OCI-LY7 (cell line): Measurements from ENCODE around the gene TACR2. TPM values are rescaled to one million over a fixed set of nuclear protein-coding genes. Genes with fewer than 3 reads are reported as not detected.

ENCODE experiments used
- BruUV-seq: library from RNA; stranded (reverse); fragments of 400-500 nt; replicated peaks from 2 replicates; lab custom pipeline; 2021; lab: Mats Ljungman, UMichigan
- CTCF ChIA-PET: fragments of 300-600 bp; sonication (Branson Sonifier 250); formaldehyde crosslinking; loops from one replicate; lab custom pipeline; 2022; ENCODE audit warnings: antibody characterized with exemption; ENCODE audit not compliant: unreplicated experiment; lab: Charles Lee
- POLR2A ChIA-PET: fragments of 300-600 bp; sonication (Branson Sonifier 250); formaldehyde crosslinking; loops from one replicate; lab custom pipeline; 2022; ENCODE audit warnings: antibody characterized with exemption; lab: Charles Lee
- DNase-seq: peaks from one replicate; pipeline ENCODE4 v3.0.0-alpha.2; 2015; ENCODE audit warnings: low spot score
- H2AFZ ChIP-seq: fragments of 200-600 bp; sonication (generic), shearing (Covaris generic); 2 replicates; pipeline ENCODE4 v1.6.1; 2014; ENCODE audit warnings: mild to moderate bottlenecking, antibody characterized with exemption, low read length, moderate library complexity
- H3K27ac ChIP-seq: fragments of 200-600 bp; sonication (generic); 2 replicates; pipeline ENCODE4 v1.5.1; 2014; ENCODE audit warnings: mixed run types, low read depth, mild to moderate bottlenecking, moderate library complexity, low read length, inconsistent platforms; ENCODE audit not compliant: poor library complexity, severe bottlenecking
- H3K36me3 ChIP-seq: fragments of 200-600 bp; sonication (generic); 2 replicates; pipeline ENCODE4 v1.6.1; 2014; ENCODE audit warnings: mild to moderate bottlenecking, antibody characterized with exemption, low read length, moderate library complexity, mixed read lengths; ENCODE audit not compliant: insufficient read depth
- H3K4me1 ChIP-seq: fragments of 200-600 bp; sonication (generic); 2 replicates; pipeline ENCODE4 v1.5.1; 2014; ENCODE audit warnings: mild to moderate bottlenecking, low read length; ENCODE audit not compliant: insufficient read depth, poor library complexity, severe bottlenecking
- H3K4me2 ChIP-seq: fragments of 200-600 bp; sonication (generic); 2 replicates; pipeline ENCODE4 v1.6.1; 2014; ENCODE audit warnings: mild to moderate bottlenecking, low read length
- H3K4me3 ChIP-seq: fragments of 200-600 bp; sonication (generic); 2 replicates; pipeline ENCODE4 v1.5.1; 2014; ENCODE audit warnings: mild to moderate bottlenecking, low read depth, low read length; ENCODE audit not compliant: poor library complexity, severe bottlenecking
- H3K79me2 ChIP-seq: fragments of 200-600 bp; sonication (generic); 2 replicates; pipeline ENCODE4 v1.6.1; 2016; ENCODE audit warnings: low read depth, mild to moderate bottlenecking, low read length, moderate library complexity, mixed read lengths; ENCODE audit not compliant: insufficient read depth
- H3K9me2 ChIP-seq: fragments of 200-600 bp; sonication (generic); 2 replicates; pipeline ENCODE4 v1.6.1; 2016; ENCODE audit warnings: mild to moderate bottlenecking, low read length, mixed read lengths; ENCODE audit not compliant: insufficient read depth
- H3K9me3 ChIP-seq: fragments of 200-600 bp; sonication (generic); 2 replicates; pipeline ENCODE4 v1.6.1; 2014; ENCODE audit warnings: mild to moderate bottlenecking, mixed run types, low read length, mixed read lengths
- H4K20me1 ChIP-seq: fragments of 200-600 bp; sonication (generic); 2 replicates; pipeline ENCODE4 v1.6.1; 2014; ENCODE audit warnings: mild to moderate bottlenecking, antibody characterized with exemption, low read length, moderate library complexity, mixed read lengths; ENCODE audit not compliant: insufficient read depth
- CTCF ChIP-seq: fragments of 200-600 bp; sonication (generic); conservative IDR thresholded peaks from 2 replicates; pipeline ENCODE4 v1.5.1; 2014; ENCODE audit warnings: mild to moderate bottlenecking, antibody characterized with exemption, low read length, moderate library complexity, mixed read lengths
- EZH2phosphoT487 ChIP-seq: fragments of 200-600 bp; sonication (generic); IDR thresholded peaks from 2 replicates; pipeline ENCODE4 v1.6.1; 2018; ENCODE audit warnings: low read depth, borderline replicate concordance, mild to moderate bottlenecking, mixed run types, antibody characterized with exemption, low read length, moderate library complexity, mixed read lengths
- intact Hi-C: fragments of 100-400 bp; cut with micrococcal nuclease; formaldehyde crosslinking; loops from one replicate; pipeline ENCODE4 v1.10.0; 2022; ENCODE audit not compliant: unreplicated experiment
- total RNA-seq, 2 experiments: library from RNA; depleted of rRNA in 1 of 2; stranded (reverse); fragments of >200 nt in 1 of 2; shearing (Covaris generic) in 1 of 2; gene quantifications; 2 replicates each; pipeline ENCODE4 v1.2.3, GENCODE V29; 2014 to 2022

Gene TACR2
- total RNA-seq, 2 experiments from 2014 or later, result not detected

- Histone ChIP-seq H3K36me3 (no peaks in the 10 kb centered on the region), H3K27ac (no peak overlapping the region), H3K9me3 (no peaks in the 10 kb centered on the region), H2AFZ (no peak overlapping the region), H3K4me2 (no peak overlapping the region), H3K79me2 (no peaks in the 10 kb centered on the region), H4K20me1 (no peaks in the 10 kb centered on the region), H3K4me3 (no peak overlapping the region), H3K9me2 (no peaks in the 10 kb centered on the region), H3K4me1 (peaks cover 3% of the 10 kb centered on the region)
- CTCF ChIA-PET, result no interaction called here
- POLR2A ChIA-PET, result interaction anchor here (0.9 to 1.2 kb wide), 2 partner anchors 9 to 11 kb away, joined by 3 read pairs; no protein-coding TSS in a partner anchor
- intact Hi-C loops, result no loop called here
- TF ChIP-seq EZH2phosphoT487 (no peak), CTCF (no peak)
- no TSS peak for BruUV-seq
- DNase-seq, result no peak
Measured at GRCh38 chr10:69458430-69459100, 41.8 kb upstream of the TACR2 start.

- Histone ChIP-seq H3K4me2 (no peak overlapping the region), H3K9me3 (no peaks in the 10 kb centered on the region), H3K9me2 (no peaks in the 10 kb centered on the region), H3K4me3 (no peak overlapping the region), H3K4me1 (peaks cover 3% of the 10 kb centered on the region), H3K36me3 (no peaks in the 10 kb centered on the region), H2AFZ (no peak overlapping the region), H3K27ac (no peak overlapping the region), H3K79me2 (no peaks in the 10 kb centered on the region), H4K20me1 (no peaks in the 10 kb centered on the region)
- no TSS peak for BruUV-seq
- ChIA-PET CTCF (no interaction called here), POLR2A (interaction anchor here (0.9 to 1.2 kb wide), 2 partner anchors 9 to 11 kb away, joined by 3 read pairs; no protein-coding TSS in a partner anchor)
- no peak for DNase-seq
- TF ChIP-seq CTCF, result no peak
- TF ChIP-seq EZH2phosphoT487, result no peak
- intact Hi-C loops, result no loop called here
Measured at GRCh38 chr10:69457771-69458237, 41.1 kb upstream of the TACR2 start.
